GM19395 (cell line): Measurements from ENCODE around the gene PKIB.

Experiments used
- ATAC-seq: cut with Tn5 transposase; IDR thresholded peaks from one replicate; pipeline ENCODE4 v1.9.1; 2021; ENCODE audit warnings: mild to moderate bottlenecking, moderate library complexity; ENCODE audit not compliant: unreplicated experiment

The PKIB gene

GRCh38 chr6:122702841-122703240, 92.6 kb downstream of the PKIB start:
- ATAC-seq: no peak

- no peak for ATAC-seq
These were observed 93.9 kb downstream of the PKIB start for GRCh38 chr6:122704066-122704465.

DNA sequence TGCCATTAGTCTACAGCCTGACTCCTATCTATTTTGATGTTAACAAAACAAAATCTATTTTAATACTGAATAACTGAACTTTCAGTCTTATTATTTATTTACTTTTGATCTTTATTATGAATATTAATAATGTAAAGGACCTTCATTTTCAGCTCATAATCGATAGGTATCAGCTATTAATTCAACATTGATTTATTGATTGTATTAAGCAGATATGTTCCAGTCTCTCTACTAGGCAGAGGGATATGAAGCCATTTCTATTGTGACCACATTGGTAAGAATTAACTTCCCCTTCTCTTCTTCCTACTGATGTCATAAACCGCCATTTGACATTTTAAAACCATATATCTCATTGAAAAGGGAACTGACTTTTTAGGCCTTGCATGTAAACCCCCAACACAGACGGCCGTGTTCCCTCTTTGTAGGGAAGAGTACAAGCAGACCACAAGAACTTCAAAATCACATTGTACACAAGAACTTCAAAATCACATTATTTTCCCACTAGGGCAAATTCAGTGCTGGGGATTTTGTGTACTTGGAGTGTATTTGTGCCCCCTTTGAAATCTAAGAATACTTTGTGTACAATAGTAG, 99.8 kb downstream of the PKIB start:
- ATAC-seq: peak; percentile 91

- ATAC-seq: no peak
These were observed 100.9 kb downstream of the PKIB start for GRCh38 chr6:122710908-122711635.

GRCh38 chr6:122712093-122712447, 101.9 kb downstream of the PKIB start:
- no peak for ATAC-seq

DNA sequence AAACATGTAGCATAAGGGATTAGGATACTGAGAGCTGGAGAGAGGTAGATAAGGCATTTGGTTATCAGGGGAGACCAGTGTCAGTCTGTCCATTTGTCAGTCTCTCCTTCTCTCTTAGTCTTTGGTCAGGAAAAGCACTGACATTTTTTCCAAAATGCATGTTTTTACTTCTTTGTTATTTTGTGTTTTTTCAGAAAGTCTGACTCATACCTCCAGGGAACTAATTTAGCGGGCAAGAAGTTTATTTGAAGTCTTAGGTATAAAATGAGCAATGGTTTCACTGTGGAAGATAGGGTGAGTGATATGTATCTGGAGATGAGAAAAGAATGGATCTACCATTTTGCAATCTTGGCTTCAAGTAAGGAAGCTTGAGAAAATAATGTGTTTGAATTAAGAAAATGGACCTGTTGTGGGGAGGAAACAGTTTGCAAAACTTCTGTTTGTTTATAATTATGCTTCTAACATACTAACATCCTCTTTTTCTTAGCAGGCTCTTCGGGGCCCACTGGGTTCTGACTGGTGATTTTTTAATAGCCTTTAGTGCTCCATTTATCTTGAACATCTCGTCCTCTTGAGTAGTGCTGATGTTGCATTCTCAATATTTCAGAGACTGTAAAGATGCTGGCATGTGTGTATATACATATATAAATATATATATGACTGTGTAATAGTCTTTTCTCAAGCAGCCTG, 102.4 kb downstream of the PKIB start:
- ATAC-seq: no peak

DNA sequence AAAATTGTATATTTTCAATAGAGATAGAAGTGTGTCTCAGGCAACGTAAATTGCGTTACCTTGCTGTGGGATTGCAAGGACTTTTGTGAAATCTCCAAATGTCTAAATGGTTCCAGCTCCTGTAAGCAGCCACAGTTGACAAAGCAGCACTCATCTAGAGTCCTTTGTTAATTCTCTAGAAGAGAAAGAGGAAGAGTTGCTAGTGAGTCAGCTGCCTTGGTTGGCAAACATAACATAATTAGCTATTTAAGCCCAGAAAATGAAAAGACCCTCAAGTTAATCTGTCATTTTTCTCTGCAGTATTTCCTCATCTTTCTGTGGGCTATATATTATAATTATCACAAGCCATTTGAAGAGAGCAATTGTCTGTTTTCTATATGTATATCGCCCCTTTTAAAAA, 102.9 kb downstream of the PKIB start:
- no peak for ATAC-seq

DNA sequence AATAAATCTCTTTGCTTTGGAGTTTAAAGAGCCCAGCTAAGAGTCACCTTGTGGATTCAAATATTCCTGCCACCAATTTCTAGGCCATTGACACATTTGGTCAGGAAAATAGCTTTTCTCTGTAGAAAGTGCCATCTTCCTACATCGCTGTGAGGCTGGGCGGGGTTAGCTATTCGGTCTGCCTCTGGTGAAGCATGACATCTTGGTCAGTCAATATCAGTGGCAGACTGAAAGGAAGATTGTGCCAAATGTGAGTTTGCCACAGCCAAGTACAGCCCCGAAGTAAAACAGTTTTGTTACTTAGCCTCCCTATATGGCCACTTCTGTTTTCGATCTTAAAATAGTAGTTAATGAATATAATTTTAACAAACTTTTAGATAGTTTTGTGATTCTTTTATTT, 103.9 kb downstream of the PKIB start:
- no peak for ATAC-seq

GRCh38 chr6:122715725-122716124, 105.5 kb downstream of the PKIB start:
- ATAC-seq: no peak

- no peak for ATAC-seq
These were observed 107.1 kb downstream of the PKIB start for GRCh38 chr6:122717350-122717749.

DNA sequence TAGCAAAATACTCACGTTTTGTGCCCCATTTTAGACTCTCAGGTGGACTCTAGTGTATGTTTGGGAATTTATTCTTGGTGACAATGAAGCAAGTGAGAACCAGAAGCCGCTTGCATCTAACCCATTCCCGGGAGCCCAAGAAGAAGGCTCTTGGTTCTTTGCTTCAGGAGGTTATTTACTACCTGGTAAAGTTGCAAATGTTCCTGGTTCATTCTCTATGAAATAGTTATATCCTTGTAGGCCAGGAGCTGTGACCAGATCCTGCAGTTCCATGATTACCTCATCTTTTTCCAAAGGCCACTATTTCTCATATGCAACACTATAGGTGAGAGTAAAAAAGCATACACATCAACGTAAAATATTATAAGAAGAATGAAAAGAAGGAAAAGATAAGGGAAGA, 108.4 kb downstream of the PKIB start:
- no peak for ATAC-seq

DNA sequence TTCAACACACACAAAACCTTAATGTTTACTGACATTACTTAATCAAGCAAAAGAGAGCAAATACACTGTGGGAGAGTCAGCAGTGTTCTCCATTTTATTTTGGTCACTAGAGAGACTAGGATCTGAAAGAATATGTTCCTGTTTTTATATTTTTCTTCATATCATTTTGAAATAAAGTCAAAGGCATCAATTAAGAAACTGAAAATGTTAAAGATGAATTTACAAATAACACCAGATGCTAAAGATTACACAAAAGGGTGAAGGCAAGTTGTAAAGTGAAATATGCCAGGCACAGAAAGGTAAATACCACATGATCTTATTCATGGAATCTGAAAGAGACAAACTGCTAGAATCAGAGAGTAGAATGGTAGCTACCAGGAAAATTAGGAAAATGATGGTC, 109.0 kb downstream of the PKIB start:
- ATAC-seq: no peak

DNA sequence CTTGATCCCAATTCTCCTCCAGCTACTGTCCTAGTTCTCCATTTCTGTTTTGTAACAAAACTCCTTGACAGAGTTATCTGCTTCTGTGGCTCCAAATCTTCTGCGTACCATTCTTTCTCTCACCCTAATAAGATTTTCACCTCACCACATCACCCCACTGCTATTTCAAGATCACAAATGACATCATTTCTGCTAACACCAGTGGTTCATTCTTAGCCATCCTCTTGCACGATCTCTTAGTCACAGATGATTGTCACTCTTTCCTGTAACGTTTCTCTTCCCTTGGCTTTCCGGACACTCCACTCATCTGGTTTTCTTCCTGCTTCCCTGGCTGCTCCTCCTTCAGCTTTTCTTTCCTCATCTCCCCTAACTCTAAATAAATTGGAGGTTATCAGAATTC, 112.5 kb downstream of the PKIB start:
- no peak for ATAC-seq

DNA sequence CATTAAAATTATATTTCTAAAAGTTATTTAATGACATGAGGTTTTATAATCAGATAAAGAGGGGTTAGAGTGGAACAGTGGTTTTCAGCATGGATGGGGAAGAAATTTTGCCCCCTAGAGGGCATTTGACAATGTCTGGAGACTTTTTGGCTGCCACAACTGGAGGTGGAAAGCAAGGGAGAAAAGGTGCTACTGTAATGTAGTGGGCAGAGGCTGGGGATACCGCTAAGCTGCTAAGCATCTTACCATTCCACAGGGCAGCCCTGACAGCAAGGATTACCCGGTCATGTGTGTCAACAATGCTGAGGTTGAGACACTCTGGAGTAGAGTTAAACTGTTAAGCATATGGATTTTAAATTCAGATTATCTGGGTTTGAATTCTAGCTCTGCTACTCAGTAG, 116.4 kb downstream of the PKIB start:
- no peak for ATAC-seq

DNA sequence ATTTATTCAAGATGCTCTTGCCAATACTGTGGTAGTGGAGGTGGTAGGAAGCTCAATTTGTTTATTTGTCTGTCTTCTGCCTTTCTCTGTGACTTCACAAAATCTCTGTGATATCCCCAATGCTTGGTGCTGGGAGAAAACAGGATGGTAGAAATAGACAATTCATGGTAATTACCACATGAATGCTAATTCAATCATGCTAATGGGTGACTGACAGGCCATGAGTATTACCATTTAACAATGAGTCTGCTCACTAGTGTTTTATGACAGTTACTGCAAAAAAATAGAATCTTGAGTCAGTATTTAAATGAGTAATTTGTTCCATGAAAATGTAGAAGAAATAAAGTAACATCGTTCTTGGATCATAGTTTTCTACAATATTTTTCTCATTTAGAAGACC, 117.0 kb downstream of the PKIB start:
- no peak for ATAC-seq

GRCh38 chr6:122730334-122730733, 120.1 kb downstream of the PKIB start:
- ATAC-seq: no peak

DNA sequence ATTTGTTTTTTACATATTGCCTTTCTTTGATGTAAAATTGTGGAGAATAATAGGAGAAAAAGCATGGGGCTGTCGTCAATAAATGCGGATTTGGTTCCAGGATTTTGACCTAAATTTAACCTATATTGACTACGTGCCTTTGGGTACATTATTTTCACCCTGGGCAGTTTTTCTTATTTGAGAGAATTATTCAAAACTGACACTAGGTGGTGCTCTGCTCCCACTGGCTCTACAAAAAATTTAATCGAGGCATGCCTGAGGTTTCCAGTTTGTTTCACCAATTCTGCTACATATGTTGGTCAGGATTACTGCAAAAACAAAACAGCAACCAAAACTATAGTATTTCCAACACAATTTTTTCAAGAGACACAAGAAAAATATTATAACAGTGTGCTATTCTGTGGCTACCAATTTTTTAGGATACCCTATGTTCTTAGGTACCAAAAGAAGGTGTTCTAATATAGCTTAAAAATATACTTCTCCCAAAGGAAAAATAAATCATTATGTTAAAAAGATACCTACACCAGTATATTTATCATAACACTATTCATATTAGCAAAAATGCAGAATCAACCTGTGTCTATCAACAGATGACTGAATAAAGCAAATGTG, 120.7 kb downstream of the PKIB start:
- peak; percentile 73 for ATAC-seq

GRCh38 chr6:122733259-122733658, 123.1 kb downstream of the PKIB start:
- ATAC-seq: no peak

GRCh38 chr6:122734529-122735395, 124.6 kb downstream of the PKIB start:
- no peak for ATAC-seq

DNA sequence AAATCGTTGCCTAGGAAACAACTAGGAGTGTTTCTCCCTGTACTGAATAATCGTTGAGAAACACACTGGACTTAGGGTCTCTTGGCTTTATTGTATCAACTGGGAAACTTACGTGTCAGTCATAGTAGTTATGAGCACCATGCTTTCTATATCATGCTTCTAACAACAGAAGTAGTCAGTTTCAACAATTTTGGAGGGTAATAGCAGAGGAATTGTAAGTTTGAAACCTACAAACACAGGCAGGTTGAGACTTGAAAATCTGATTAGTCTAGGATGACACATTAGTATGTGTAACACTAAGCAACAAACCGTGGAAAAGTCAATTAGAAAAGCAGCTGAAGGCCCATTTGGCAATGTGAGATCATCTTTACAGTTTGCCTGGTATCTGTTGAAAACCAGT, 125.4 kb downstream of the PKIB start:
- no peak for ATAC-seq

GRCh38 chr6:122736163-122736562, 126.0 kb downstream of the PKIB start:
- no peak for ATAC-seq
